ENCODE results near the gene KRT12. TPM values are rescaled to one million over a fixed set of nuclear protein-coding genes. Genes with fewer than 3 reads are reported as not detected.

Gene KRT12
- total RNA-seq, 4 donors from 2014 or later: not detected

DNA sequence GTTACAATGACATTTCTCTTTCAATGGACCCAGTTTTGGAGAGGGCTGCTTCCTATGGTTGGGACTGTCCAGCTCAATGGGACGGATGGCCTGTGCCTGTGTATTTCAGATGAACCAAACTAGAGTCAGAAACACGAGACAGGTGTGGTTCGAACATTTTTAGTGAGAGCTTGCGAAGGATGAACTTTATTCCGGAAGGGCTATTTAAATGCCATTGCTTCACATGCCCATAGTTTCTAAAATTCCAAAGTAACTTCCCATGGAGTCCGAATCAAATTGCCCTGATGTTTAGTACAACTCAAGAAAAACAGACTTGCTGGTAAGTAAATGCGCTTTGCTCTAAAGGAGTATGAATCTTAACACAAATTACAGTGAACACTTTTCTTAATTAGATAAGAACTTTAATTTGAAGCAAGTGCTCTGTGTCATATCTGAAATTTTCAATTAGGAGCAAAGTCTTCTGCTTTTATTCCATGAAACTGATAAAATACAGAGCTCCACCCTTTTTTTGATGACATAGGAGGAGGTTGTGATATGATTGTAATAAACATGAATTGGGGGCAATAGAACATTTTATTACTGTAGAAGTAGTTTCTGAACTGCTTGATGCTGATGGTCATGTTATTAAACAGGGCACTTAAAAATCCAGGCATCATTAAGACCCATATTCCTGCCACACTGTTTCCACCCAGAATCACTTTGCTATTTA is 16.8 kb upstream of the KRT12 start:
- DNase-seq (ENCODE audit: low spot score in 2 of 2): no peak
- WGBS, 2 donors: 92 to 95% methylated on average over 7 of the region's 7 CpGs
- intact Hi-C loops (cut with DNase I; ENCODE audit: low total_unique reads): no loop called here
- H3K4me3 ChIP-seq (ENCODE audit: low read depth, poor library complexity, severe bottlenecking): no peak overlapping the region
- no peak for TF ChIP-seq POLR2A (IDR thresholded peaks at IDR 0.05)
- TF ChIP-seq, protein P1, sequence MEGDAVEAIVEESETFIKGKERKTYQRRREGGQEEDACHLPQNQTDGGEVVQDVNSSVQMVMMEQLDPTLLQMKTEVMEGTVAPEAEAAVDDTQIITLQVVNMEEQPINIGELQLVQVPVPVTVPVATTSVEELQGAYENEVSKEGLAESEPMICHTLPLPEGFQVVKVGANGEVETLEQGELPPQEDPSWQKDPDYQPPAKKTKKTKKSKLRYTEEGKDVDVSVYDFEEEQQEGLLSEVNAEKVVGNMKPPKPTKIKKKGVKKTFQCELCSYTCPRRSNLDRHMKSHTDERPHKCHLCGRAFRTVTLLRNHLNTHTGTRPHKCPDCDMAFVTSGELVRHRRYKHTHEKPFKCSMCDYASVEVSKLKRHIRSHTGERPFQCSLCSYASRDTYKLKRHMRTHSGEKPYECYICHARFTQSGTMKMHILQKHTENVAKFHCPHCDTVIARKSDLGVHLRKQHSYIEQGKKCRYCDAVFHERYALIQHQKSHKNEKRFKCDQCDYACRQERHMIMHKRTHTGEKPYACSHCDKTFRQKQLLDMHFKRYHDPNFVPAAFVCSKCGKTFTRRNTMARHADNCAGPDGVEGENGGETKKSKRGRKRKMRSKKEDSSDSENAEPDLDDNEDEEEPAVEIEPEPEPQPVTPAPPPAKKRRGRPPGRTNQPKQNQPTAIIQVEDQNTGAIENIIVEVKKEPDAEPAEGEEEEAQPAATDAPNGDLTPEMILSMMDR (IDR thresholded peaks at IDR 0.05): no peak

DNA sequence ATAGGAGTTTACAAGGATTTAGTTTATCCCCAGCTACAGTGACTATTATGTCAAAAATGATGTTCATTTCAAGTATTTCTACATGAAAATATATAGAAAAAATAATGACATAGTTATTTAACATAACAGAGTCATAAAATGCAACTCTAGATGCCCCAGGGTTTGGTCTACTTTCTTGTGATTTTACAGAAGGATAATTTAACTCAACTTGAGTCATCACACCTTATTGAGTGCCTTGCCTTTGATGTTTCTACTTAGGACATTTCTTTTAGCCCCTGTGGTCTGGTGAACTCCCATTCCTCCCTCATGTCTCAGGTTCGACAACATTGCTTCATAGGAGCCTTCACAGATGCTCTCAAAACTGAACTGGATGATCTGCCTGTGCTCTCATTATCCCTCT is 16.0 kb upstream of the KRT12 start:
- no peak overlapping the region for H3K4me3 ChIP-seq (ENCODE audit: low read depth, poor library complexity, severe bottlenecking)
- intact Hi-C loops (cut with DNase I; ENCODE audit: low total_unique reads): no loop called here
- DNase-seq (ENCODE audit: low spot score in 2 of 2): no peak
- WGBS, 2 donors: 64 to 65% methylated on average over 1 of the region's 1 CpG
- TF ChIP-seq POLR2A (IDR thresholded peaks at IDR 0.05): no peak
- TF ChIP-seq, protein P1 (IDR thresholded peaks at IDR 0.05): no peak

DNA sequence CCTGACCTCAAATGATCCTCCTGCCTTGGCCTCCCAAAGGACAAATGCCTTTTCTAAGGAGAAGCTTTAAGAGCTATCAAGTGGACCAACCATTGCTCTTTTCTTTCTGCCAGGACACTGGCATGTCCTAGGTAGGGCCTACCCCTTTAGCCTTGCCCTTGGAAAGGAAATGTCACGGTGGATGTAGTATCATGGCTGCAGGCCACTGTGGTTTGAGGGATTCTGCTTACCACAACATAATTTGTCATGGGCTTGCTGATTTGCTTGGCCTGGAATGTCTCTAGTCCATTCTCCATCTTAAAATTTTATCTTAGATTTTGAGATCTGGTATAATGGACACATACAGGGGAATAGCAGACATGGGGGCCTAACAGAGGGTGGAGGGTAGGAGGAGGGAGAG is 12.0 kb upstream of the KRT12 start:
- TF ChIP-seq POLR2A (IDR thresholded peaks at IDR 0.05): no peak
- TF ChIP-seq, protein P1 (IDR thresholded peaks at IDR 0.05): no peak
- no peak overlapping the region for H3K4me3 ChIP-seq (ENCODE audit: low read depth, poor library complexity, severe bottlenecking)
- DNase-seq (ENCODE audit: low spot score in 2 of 2): no peak
- intact Hi-C loops (cut with DNase I; ENCODE audit: low total_unique reads): no loop called here
- 64 to 90% methylated on average over 1 of the region's 1 CpG for WGBS, 2 donors

- TF ChIP-seq POLR2A (IDR thresholded peaks at IDR 0.05): no peak
- TF ChIP-seq, protein P1 (IDR thresholded peaks at IDR 0.05): no peak
- DNase-seq (ENCODE audit: low spot score in 2 of 2): no peak
- intact Hi-C loops (cut with DNase I; ENCODE audit: low total_unique reads): no loop called here
- H3K4me3 ChIP-seq (ENCODE audit: low read depth, poor library complexity, severe bottlenecking): no peak overlapping the region
- WGBS, 2 donors: 88 to 96% methylated on average over 9 of the region's 9 CpGs
These were observed 11.0 kb upstream of the KRT12 start for GRCh38 chr17:40878044-40878443.

GRCh38 chr17:40873801-40874200 is 6.8 kb upstream of the KRT12 start:
- WGBS, 2 donors: 65 to 96% methylated on average over 1 of the region's 1 CpG
- intact Hi-C loops (cut with DNase I; ENCODE audit: low total_unique reads): no loop called here
- no peak for DNase-seq (ENCODE audit: low spot score in 2 of 2)
- no peak overlapping the region for H3K4me3 ChIP-seq (ENCODE audit: low read depth, poor library complexity, severe bottlenecking)
- TF ChIP-seq POLR2A (IDR thresholded peaks at IDR 0.05): no peak
- TF ChIP-seq, protein P1 (IDR thresholded peaks at IDR 0.05): no peak

DNA sequence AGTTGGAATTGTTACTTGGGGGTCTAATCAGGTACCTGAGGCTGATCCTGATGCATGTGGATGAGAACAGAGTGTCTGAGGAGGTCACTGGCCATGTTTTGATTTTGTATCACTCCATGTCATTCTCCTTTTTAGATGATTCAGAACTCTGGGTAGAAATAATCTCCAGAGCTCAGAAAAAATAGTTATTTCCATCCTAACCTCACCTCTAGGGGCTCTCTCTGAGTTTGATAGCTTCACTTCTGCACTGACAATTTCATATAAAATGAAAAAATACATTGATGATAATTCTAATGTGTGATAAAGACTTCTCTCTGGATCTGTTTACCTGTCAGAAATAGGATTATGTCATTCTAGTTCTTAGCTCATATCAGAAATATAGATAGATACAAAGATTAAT is 6.2 kb upstream of the KRT12 start:
- no peak for TF ChIP-seq POLR2A (IDR thresholded peaks at IDR 0.05)
- TF ChIP-seq, protein P1 (IDR thresholded peaks at IDR 0.05): no peak

More for the DNA sequence above, 6.2 kb upstream of the KRT12 start:
- intact Hi-C loops (cut with DNase I; ENCODE audit: low total_unique reads): no loop called here
- H3K4me3 ChIP-seq (ENCODE audit: low read depth, poor library complexity, severe bottlenecking): no peak overlapping the region
- no peak for DNase-seq (ENCODE audit: low spot score in 2 of 2)

Data from lower leg skin (tissue), 4 donors.